ENCODE data around the gene RNF31. TPM values are rescaled to one million over a fixed set of nuclear protein-coding genes. Genes with fewer than 3 reads are reported as not detected.

The RNF31 gene
- polyA plus RNA-seq, 1 of the 3 experiments (the other 2 are of a cell fraction): 19.2 TPM

- TF ChIP-seq RXRA (IDR thresholded peaks at IDR 0.05; ENCODE audit: borderline replicate concordance, low read depth): no peak
- no peak for TF ChIP-seq EZH2phosphoT487 (IDR thresholded peaks at IDR 0.05; ENCODE audit: borderline replicate concordance, low read depth)
- peak; percentile 32 for TF ChIP-seq USF2 (IDR thresholded peaks at IDR 0.05; ENCODE audit: borderline replicate concordance, low read depth, low read length)
- TF ChIP-seq MEF2A (IDR thresholded peaks at IDR 0.05; ENCODE audit: borderline replicate concordance, low read depth): no peak
- TF ChIP-seq GABPA (IDR thresholded peaks at IDR 0.05; ENCODE audit: low read depth): peak; percentile 42; the same call in 1 of the 2 replicates
- TF ChIP-seq POLR2AphosphoS5 (IDR thresholded peaks at IDR 0.05; ENCODE audit: low read depth, low read length): peak; percentile 89
- peak; percentile 69 for TF ChIP-seq IRF3 (IDR thresholded peaks at IDR 0.05; ENCODE audit: low read depth, low read length)
- peak; percentile 39 for TF ChIP-seq CTCF (IDR thresholded peaks at IDR 0.05)
- no peak for TF ChIP-seq FOSL2 (IDR thresholded peaks at IDR 0.05; ENCODE audit: borderline replicate concordance, low read depth)
- no peak; a peak in 1 of 4 replicates for TF ChIP-seq EP300 (IDR thresholded peaks at IDR 0.05; ENCODE audit: borderline replicate concordance in 1 of 2, low read depth in 1 of 2, low read length in 1 of 2)
- no peak for TF ChIP-seq FOXM1 (IDR thresholded peaks at IDR 0.05; ENCODE audit: low read depth)
- peak; percentile 52; the same call in 1 of the 2 replicates for TF ChIP-seq MXI1 (IDR thresholded peaks at IDR 0.05; ENCODE audit: low read depth, low read length)
- TF ChIP-seq PBX3 (IDR thresholded peaks at IDR 0.05): peak; percentile 90
- TF ChIP-seq RCOR1 (IDR thresholded peaks at IDR 0.05; ENCODE audit: low read length): no peak
- TF ChIP-seq MAX (IDR thresholded peaks at IDR 0.05; ENCODE audit: low read depth): no peak; the same call in none of the 2 replicates
Observed at GRCh38 chr14:24141097-24141880, 6.0 kb upstream of the RNF31 start, which contains the start of gene EMC9 (continued).

All from SK-N-SH (cell line).